Hematopoietic multipotent progenitor cell (in vitro differentiated cells): Measurements from ENCODE around the gene MAP2K3. TPM values are rescaled to one million over a fixed set of nuclear protein-coding genes. Genes with fewer than 3 reads are reported as not detected.
"Not testable (repeated sequence)": the region's sequence is repeated elsewhere in the genome, so short reads cannot be mapped to it uniquely, and the experiment has no call there.

Experiments
- DNase-seq, 3 donors: peaks; one replicate each; pipeline ENCODE4 v3.0.0-alpha.2; 2011 to 2015; ENCODE audit warnings: low read depth in 2 of 3, low spot score in 2 of 3
- total RNA-seq: library from RNA; depleted of rRNA; stranded (reverse); fragments of >200 nt; gene quantifications from one replicate; pipeline ENCODE4 v1.2.3, GENCODE V29; 2012

The MAP2K3 gene
- total RNA-seq, 1 donor: 57.6 TPM

DNA sequence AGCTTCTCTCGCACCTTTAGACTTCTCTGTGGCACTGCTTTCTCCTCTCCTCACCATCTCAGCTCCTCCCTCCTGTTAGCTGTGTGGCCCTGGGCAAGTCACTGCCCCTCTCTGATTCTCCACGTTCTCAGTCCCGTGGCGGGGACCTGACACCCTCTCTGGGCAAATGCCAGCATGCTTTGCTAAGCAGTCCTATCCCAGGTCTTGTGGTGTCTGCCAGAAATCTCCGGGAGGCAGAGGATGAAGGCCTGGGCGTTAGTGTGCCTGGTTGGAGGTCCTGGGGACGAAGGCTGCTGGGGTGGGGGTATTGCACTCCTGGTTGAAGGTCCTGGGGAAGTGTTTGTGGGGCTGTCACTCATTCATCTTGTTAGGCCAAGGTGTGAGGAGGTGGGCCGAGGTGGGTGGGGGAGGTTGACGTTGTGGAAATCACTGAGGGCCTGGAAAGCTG lies 37.3 kb downstream of the MAP2K3 start:
- DNase-seq: not testable (repeated sequence)

DNA sequence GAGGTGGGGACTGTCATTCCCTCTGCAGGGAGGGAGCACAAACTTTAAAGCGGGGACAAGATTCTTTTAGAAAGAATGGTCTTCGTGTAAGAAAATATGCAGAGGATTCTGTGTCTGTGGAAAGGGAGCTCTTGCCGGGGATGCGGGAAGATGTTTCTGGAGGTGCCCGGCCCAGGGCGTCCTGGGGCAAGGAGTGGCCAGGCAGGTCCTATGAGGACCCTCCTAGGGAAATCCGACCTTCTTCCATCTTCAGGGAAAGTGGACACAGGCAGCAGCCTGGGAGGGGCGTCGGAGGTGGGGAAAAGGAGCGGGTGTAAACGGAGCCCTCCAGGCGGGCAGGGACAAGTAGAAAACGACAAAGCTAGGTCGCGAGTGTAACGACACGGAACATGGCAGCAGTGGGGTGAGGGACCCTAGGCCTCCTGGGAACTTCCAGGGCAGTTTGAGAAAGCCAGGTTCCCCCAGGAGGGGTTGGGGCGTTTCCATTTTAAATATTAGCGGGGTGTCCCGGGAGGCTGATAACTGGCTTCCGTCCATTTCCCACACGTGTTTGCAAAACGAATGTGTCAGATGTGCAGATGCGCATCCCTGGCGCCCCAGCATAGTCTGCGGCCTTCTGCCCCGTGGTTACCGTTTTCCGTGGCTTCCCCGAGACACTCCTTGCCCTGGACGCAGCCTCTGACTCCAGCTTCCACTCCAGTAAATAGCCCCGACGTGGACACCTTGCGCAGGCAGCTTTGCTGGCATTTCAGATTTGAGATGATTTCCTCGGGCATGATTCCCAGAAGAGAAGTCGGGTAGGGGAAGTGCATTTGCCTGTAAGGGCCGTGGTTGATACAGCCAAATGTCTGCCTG lies 39.0 kb downstream of the MAP2K3 start:
- DNase-seq: not testable (repeated sequence)

DNA sequence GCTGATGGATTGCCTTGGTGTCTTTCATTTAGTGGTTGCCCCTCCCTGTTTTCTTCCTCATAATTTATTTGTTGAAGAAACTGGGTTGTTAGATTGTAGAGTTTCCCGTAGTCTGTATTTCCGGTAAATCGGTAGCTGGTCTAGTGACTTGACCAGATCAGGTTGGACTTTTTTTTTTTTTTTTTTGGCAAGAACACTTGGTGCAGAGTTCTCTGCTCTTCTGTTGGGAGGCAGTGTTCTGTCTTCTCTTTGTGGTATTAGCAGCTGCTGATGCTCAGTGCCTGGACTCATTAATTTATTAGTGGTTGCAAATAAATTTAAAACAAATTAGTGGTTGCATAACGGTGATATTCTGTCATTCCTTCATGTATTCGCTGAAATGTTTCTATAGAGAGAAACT lies 40.2 kb downstream of the MAP2K3 start:
- DNase-seq: not testable (repeated sequence)

DNA sequence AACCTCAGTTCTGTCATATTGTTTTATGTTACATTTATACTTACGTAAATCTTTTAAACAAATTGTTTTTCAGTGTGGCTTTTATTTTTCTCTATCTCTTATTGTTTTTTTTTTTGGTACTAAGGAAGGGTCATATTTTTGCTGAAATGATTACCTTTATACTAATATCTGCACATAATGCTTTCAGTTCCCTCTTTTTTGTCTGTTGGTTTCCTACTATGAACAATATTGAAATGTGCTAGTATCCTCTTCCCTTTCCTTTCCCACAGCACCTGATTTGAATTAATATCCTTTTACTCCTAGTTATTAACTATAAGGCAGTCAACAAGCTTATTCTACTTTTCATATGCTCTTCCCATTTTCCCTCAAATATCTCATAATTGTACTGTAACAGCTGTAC lies 43.4 kb downstream of the MAP2K3 start:
- DNase-seq: not testable (repeated sequence)

DNA sequence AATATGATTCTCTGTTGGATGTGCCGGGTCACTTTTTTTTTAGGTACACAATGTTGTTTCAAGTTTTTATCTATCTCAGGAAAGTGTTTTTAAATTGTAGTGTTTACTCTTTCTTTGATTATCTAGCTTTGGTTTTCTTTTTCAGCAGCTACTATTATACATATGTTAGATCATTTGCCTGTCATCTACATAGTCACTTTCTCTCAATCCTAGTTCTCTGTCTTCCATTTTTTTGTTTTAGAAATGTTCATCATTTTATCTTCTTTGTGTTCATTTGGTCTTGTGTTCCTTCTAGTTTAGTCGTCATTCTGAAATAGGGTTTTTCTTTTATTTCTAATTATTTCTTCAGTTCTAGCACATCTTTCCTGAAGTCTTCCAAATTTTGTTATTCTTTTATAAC lies 44.3 kb downstream of the MAP2K3 start:
- not testable (repeated sequence) for DNase-seq

DNA sequence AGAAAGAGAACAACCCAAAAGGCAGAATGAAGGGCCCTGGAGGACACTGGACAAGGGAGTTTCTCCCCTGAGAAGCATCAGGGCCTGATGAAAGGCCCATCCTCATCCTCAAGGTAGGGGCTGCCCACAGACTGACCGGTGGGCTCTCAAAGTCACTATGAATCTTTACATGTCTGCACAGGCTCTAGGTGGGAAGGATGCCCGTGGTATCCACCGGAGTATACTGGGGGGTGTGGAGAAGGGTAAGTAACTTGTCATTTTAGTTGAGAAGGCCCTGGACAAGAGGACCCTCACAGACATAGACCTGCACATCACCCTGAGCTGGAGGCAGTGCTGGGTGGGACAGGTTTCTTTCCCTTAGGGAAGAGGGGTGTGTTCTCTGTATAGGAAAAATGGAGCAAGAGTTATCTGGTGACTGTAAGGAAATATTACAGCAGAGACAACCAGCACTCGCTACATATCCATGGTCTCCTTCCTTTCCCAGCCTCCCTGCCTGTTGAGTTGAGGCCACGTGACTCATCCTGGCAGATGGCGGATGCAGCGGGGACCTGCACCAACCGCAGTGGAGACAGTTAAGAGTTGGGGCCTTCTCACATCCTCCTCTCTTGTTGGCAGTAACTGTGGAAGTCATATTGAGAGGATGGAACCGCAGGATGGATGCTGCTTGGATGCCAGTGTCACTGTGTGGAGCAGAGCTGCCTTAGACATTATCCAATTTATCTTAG lies 46.1 kb downstream of the MAP2K3 start:
- no peak for DNase-seq

DNA sequence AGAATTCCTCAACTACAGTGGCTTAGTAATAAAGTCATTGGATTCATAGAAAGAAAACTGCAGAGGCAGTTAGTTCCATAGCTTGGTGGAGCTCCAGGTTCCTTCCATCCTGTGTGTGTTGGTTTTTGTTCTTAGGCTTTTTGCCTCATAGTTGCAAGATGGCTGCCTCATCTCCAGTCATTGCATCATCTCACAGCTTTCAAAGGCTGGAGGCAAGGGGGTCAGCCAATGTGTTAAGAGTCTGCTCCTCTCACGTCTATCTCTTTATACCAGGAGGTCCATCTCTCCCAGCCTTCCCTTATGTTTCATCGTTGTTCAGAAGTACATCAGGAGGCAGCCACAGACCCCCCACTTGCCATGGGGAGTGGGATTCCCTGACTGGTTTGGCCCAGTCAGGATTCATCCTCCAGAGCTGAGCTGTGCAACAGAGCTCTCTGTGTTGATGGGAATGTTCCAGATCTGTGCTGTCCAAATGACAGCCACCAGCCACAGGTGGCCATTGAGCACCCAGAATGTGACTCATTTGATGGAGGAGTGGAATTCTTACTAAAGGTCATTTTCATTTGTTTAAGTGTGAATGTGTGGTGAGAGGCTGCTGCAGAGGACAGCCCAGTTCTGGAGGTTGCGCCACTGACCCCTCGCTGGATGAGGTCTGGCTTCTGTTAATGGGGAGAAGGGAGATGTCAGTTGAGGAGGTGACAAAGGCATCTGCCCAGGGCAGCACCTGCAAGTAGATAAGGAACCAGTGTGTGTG lies 52.2 kb downstream of the MAP2K3 start:
- DNase-seq: not testable (repeated sequence)

DNA sequence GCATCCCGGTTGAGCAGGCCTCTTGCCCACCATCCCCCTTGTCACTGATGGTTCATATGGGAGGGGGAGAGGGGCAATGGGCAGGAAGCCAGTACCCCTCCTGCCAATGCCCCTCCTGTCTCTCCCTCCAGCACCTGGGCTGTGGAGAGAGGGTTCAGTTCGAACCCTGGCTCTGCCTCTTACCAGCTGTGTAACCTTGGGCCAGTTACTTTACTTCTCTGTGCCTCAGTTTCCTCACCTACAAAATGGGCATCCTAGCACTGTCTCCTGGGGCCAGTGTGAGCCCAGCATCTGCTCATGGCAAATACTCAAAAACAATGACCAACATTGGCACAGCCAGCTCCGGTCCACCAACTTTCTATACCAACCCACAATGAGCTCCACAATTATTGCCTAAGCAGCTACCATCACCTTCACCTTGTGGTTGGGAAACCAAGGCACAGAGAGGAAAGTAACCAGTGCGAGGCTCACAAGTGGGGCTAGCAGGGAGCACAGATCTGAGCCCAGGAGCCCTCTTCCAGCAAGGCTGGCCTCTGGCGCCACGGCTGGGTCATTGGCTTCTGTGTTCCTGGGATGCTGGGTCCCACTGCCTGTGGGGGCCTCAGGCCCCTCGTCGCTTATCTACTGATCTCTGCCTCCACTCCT lies 53.6 kb downstream of the MAP2K3 start:
- DNase-seq: not testable (repeated sequence)

DNA sequence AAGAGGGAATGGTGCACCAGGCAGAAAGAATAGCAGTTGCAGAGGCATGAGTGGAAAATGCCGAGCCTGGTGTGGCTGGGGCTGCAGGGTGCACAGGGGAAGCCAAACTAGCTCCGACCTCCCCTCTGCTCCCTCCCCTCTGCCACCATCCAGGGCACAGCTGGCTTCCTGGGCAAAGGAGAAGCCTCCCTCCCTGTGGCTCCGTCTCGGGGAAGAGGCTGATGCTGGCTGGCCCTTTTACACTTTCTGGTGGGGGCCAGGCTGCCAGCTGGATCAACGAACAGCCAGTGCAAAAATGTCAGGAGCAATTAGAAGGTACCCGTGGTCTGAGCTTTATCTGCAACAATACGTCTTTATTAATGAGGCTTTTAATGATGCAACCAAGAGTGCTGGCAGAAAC lies 54.5 kb downstream of the MAP2K3 start:
- DNase-seq: no peak

DNA sequence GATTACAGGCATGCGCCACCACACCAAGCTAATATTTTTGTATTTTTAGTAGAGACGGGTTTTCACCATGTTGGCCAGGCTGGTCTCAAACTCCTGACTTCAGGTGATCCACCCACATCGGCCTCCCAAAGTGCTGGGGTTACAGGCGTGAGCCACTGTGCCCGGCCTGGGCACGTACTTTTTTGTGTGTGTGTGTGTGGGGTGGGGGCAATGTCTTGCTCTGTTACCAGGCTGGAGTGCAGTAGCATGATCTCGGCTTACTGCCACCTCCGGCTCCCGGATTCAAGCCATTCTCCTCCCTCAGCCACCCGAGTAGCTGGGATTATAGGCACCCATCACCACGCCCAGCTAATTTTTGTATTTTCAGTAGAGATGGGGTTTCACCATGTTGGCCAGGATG lies 55.1 kb downstream of the MAP2K3 start:
- not testable (repeated sequence) for DNase-seq

DNA sequence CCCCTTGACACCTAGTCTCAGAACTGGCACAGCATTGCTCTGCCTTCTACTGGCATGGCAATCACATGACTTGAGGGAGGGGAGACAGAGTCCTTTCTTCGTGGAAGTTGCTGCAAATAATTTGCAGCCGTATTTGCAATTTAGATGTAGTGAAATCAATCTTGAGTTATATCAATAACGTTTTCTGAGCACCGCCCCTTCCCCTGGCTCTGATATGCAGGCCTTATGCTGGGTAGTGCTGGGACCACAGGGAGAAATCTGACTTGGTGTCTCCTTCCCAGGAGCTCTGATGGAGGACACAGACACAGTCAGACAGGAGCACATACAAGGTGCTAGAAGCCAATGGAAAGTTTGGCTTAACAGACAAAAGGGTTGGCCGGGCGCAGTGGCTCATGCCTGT lies 55.9 kb downstream of the MAP2K3 start:
- not testable (repeated sequence) for DNase-seq

DNA sequence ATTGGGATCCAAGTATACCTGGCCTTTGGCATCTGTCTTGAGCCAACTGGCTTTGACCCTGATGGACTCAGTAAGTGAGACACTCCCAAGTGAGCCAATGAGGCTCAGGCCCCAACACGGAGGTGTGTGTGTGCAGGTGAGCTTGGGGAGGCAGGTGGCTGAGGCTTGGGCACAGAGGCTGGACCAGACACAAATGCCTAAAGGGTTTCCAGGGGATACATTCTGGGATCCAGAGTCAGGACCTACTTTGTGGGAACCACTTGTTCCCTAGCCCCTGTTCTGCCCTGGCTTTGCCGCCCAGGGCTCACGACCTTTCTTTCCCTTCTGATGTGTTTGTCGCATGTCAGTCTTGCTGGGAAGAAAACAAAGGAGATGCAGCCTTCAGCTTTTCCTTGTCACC lies 56.8 kb downstream of the MAP2K3 start:
- not testable (repeated sequence) for DNase-seq

DNA sequence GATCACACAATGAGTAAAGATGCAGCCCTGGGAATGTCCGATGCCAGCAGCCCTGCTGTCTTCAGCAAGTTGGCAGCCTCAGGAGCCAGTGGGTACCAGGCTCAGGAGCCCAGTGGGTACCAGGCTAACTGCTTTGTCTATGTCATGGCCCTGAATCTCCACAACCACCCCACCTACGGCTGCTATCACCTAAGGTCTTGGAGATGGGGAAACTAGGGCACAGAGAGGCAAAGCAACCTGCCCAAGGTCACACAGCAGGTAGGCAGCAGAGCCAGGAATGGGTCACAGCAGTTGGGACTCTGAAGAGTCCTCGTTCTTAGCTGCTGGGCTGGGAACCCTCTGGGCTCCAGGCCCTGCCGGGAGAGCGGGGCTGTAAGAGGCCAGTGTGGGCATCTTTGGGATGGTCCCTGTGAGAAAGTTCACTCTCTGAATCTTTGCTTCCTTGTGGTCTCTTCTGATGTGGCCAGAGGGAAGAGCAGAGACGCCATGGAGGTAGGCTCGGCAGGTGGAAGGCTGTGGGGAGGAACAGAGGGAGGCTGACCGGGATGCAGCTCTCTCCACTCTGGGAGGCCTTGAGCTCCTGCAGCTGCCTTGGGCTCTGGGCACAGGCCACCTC lies 57.5 kb downstream of the MAP2K3 start:
- not testable (repeated sequence) for DNase-seq

DNA sequence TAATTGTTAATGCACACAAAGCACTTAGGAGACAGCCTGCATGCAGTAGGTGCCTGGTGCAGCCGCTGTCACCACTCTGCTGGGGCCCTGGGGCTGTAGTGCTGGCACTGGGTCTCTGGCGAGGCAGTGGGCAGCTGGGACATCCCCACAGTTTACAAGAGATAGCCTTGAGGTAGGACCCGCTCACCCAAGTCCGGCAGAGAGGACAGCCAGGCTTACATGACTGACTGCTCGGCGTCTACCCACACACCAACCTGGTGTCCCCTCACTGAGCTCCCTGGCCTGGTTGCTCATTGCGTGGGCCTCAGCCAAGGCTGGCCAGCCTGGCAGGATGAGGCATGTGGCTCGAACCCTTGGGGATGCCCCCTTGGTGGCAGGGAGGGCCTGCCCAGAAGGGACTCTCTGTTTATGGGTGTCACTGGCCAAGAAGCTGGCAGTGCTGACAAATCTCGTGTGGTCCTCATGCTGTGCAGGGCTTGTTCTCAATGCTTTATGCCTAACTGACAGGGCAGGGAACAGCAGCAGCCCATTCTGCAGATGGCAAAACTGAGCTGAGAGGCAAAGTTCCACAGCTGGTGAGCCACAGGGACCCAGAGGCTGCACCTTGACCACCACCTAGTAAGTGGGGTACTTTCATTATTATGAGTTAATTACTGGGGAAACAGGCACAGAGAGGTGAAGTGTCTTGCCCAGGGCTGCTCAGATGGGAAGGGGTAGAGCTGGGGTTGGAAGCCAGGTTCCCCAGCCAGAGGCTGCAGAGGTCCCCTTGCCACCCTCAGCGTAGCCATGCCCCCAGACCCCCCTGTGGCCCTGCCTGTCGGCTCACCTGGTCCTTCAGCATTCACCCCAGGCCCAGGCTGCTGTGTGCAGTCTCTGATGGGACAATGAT lies 58.8 kb downstream of the MAP2K3 start:
- not testable (repeated sequence) for DNase-seq

DNA sequence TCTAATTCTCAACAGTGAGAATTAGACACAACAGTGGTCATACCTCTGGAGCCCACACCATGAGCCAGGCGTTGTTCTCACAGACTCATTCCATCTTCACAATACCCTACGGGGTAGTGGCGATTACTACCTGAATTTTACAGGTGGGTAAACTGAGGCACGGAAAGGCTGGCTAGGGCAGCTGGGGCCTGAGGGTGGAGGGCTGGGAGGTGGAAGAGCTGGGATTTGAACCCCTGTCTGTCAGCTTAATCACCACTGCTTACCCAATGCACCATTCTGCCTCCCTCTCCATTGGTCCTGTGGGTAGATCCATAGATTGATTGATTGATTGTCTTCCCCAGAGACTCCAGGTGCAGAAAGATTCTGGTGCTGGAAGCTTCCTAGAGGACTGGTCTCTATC lies 60.3 kb downstream of the MAP2K3 start:
- not testable (repeated sequence) for DNase-seq

DNA sequence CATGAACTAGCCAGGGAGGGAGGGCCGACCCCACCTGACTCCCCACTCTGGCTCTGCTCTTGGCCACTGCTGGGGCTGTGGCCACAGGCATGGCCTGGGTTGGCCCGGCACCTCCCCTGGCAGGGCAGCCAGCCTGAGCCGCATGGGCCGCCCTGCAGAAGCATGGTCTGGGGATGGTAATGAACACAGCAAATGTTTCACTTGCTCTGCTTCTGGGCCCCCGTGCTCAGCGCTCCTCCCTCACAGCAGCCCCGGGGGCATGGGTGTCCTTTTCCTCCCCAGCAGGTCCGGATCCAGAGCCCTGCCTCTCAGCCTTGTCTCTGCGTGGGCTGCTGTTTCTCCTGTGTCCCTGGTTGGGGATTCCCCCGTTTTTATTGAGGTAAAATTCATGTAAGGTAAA lies 60.7 kb downstream of the MAP2K3 start:
- DNase-seq: no peak

DNA sequence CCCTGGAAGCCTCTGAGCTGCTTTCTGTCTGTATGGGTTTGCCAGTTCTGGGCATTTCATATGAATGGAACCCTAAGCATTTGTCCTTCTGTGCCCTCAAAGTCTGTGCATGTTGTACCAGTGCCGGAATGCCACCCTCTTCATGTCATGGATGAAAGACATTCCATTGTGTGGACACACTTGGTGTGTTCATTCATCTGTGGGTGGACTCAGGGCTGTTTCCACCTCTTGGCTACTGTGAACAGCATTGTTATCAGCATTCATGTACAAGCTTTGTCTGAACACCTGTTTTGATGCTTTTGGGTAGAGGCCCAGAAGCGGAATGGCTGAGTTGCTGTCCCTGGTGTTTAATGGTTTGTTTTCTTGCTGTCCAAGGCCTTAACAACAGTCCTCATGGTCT lies 61.6 kb downstream of the MAP2K3 start:
- not testable (repeated sequence) for DNase-seq

DNA sequence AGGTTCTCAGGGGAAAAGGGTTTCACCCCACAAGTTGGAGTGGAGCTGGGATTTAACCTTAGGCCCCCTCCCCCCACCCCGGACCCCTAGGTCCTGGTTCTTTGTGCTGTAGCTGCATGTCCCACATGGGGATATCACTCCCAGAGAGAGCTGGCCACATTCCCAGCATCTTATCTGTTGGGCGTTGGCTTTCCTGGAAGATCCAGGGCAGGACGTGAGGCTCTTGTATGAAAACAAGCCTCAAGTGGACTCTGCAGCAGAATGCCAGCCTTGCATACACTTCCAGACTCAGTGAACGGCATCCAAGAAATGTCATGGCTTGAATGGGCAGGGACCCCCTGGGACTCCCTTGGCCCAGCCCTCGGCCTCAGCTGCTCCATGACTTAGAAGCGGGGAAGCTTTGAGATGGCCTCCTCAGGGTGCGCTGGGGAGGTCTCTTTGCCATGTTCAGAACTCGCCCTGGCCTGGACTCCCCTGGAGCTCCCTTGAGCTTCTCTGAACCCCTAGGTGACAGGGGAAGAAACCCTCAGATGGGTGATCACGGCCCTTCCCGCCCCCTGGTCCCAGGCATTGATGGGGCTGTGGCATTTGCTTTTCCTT lies 62.2 kb downstream of the MAP2K3 start:
- not testable (repeated sequence) for DNase-seq

DNA sequence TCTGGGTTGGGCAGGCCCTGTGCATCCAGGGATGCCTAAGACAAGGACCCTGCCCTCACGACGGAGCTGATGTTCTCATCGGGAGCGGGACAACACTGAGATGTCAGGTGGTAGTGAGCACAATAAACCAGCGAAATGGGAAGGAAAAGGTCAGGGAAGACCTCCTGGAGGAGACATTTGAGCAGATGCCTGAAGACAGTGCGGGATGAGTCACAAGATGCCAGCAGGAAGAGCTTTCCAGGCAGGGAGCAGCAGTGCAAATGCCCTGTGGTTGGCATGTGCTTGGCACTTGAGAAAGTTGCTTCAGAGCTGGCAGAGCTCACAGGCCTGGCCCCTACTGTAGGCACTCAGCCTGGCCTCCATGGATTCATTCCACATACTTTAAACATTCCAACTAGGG lies 63.1 kb downstream of the MAP2K3 start:
- not testable (repeated sequence) for DNase-seq
